Epithelial cell of esophagus (primary cell): ENCODE data around the gene PIP5KL1.

Experiments used
- DNase-seq: peaks from one replicate; pipeline ENCODE4 v3.0.0; 2010; ENCODE audit warnings: low read depth
- H3K4me3 ChIP-seq: 2 replicates; pipeline ENCODE4 v1.5.1; 2011; ENCODE audit warnings: mild to moderate bottlenecking, low read length, control low read depth
- CTCF ChIP-seq: IDR thresholded peaks from 2 replicates; pipeline ENCODE4 v1.5.1; 2011; ENCODE audit warnings: low read depth, mild to moderate bottlenecking, low read length, control low read depth, inconsistent platforms; ENCODE audit not compliant: insufficient read depth; ENCODE audit errors: missing control alignments

PIP5KL1 gene

GRCh38 chr9:127919253-127919815 lies 11.2 kb downstream of the PIP5KL1 start:
- DNase-seq = peak; percentile 100
- TF ChIP-seq CTCF = no peak

GRCh38 chr9:127918183-127919107 lies 12.1 kb downstream of the PIP5KL1 start:
- TF ChIP-seq CTCF = peak; percentile 2
- no peak overlapping the region for H3K4me3 ChIP-seq
- peak; percentile 35 for DNase-seq

More at GRCh38 chr9:127919253-127919815, 11.2 kb downstream of the PIP5KL1 start:
- no peak overlapping the region for H3K4me3 ChIP-seq

- DNase-seq = no peak
- no peak for TF ChIP-seq CTCF
- H3K4me3 ChIP-seq = no peak overlapping the region
These were observed 13.0 kb downstream of the PIP5KL1 start for GRCh38 chr9:127917603-127918002.

- peak; percentile 85 for DNase-seq
- peak within 1 kb of the TSS; percentile 71 for H3K4me3 ChIP-seq
- no peak for TF ChIP-seq CTCF
These were observed 13.6 kb downstream of the PIP5KL1 start, which contains the start of gene ST6GALNAC4 for GRCh38 chr9:127916720-127917581. Gene ST6GALNAC4, minus strand, starts transcription at chr9:127917041. Its CDS starts 622 bp downstream, at chr9:127916419.

GRCh38 chr9:127915801-127916719 lies 14.5 kb downstream of the PIP5KL1 start:
- TF ChIP-seq CTCF = no peak
- no peak for DNase-seq
- peak overlapping the region; percentile 71 for H3K4me3 ChIP-seq

- H3K4me3 ChIP-seq = no peak overlapping the region
- no peak for DNase-seq
- TF ChIP-seq CTCF = no peak
These were observed 15.2 kb downstream of the PIP5KL1 start for GRCh38 chr9:127915325-127915752.
